GM19035 (cell line): ENCODE data around the gene HIP1.
A peak's percentile ranks its signal among the peaks of the same experiment; 100 is the strongest.
"Not testable (repeated sequence)": the region's sequence is repeated elsewhere in the genome, so short reads cannot be mapped to it uniquely, and the experiment has no call there.

Experiments used
- ATAC-seq: cut with Tn5 transposase; IDR thresholded peaks from one replicate; pipeline ENCODE4 v1.9.1; 2021; ENCODE audit not compliant: unreplicated experiment

HIP1 gene

DNA sequence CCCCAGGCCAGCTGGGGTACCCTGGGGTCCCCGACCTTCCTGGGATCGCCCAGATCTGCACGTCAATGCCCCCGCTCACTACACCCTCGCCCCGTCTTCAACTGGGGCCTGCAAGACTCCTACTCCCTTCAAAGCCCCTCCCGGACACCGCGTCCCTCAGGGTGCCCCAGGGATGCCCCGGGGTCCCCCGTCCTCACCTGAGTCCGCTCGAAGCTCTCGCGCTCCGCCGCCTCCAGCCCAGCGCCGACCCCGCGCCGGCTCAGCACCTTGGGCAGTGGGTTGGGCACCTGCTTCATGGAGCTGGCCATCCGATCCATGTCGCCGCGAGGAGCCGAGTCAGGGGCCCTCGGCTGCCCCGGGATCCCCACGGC is at the start of gene HIP1:
TSS of gene HIP1 (minus strand) at position 338 of the 371 bp plus-strand sequence. CDS start at position 317, 21 bp downstream.
- ATAC-seq, result no peak

DNA sequence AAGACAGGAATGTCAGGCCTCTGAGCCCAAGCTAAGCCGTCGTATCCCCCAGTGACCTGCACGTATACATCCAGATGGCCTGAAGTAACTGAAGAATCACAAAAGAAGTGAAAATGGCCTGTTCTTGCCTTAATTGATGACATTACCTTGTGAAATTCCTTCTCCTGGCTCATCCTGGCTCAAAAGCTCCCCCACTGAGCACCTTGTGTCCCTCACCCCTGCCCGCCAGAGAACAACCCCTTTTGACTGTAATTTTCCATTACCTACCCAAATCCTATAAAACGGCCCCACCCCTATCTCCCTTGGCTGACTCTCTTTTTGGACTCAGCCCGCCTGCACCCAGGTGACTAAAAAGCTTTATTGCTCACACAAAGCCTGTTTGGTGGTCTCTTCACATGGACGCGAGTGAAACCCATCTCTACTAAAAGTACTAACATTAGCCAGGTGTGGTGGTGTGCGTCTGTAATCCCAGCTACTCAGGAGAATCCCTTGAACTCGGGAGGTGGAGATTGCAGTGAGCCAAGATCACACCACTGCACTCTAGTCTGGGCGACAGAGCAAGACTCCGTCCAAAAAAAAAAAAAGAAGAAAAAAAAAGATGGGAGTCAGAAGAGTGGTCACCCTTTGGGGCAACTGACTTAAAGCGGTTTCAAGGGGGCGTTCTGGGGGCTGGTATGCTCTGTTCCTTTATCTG is 49.6 kb upstream of the HIP1 start:
- not testable (repeated sequence) for ATAC-seq

DNA sequence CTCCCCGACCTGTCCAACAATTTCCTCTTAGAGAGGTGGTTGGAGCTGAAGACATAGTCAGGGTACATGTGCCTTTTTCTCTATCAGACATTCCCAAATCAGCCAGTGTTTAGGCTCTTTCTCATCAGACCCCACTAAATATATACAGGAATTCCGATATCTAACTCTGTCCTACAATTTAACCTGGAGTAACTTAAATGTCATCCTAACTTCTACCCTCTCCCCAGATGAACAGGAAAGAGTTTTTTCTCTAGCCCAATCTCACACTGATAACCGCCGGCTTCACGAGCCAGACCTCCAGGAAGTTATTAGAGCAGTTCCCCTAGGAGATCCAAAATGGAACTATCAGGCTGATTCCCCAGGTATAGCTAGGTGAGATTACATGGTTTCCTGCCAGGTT is 44.3 kb upstream of the HIP1 start:
- ATAC-seq, result not testable (repeated sequence)

- ATAC-seq, result not testable (repeated sequence)
Measured at GRCh38 chr7:75780647-75781273, 42.0 kb upstream of the HIP1 start.

DNA sequence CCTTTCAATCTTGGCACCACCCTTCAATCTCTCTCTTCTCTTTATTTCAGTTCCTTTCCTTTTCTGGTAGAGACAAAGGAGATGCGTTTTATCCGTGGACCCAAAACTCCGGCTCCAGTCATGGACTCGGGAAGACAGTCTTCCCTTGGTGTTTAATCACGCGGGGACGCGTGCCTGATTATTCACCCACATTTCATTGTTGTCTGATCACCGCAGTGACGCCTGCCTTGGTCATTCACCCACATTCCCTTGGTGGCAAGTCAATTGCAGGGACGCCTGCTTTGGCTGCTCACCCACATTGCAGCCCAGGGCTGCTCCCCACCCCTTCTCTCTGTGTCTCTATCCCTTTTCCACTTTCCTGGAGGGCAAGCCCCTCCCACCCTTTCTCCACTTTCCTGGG is 40.8 kb upstream of the HIP1 start:
- ATAC-seq, result not testable (repeated sequence)

DNA sequence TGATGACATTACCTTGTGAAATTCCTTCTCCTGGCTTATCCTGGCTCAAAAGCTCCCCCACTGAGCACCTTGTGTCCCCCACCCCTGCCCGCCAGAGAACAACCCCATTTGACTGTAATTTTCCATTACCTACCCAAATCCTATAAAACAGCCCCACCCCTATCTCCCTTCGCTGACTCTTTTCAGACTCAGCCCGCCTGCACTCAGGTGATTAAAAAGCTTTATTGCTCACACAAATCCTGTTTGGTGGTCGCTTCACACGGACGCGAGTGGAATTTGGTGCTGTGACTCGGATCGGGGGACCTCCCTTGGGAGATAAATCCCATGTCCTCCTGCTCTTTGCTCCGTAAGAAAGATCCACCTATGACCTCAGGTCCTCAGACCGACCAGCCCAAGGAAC is 40.3 kb upstream of the HIP1 start:
- not testable (repeated sequence) for ATAC-seq

- ATAC-seq, result no peak
Measured at GRCh38 chr7:75776295-75776971, 37.7 kb upstream of the HIP1 start.

- not testable (repeated sequence) for ATAC-seq
Measured at GRCh38 chr7:75773958-75774357, 35.2 kb upstream of the HIP1 start.

- no peak for ATAC-seq
Measured at GRCh38 chr7:75772081-75773077, 33.6 kb upstream of the HIP1 start, which contains the start of gene CCL26. CCL26 (minus strand) TSS chr7:75772211; CDS start chr7:75772176, 35 bp downstream.

GRCh38 chr7:75771224-75771623 is 32.5 kb upstream of the HIP1 start:
- ATAC-seq, result no peak

GRCh38 chr7:75762350-75762917 is 23.7 kb upstream of the HIP1 start:
- peak; percentile 64 for ATAC-seq

DNA sequence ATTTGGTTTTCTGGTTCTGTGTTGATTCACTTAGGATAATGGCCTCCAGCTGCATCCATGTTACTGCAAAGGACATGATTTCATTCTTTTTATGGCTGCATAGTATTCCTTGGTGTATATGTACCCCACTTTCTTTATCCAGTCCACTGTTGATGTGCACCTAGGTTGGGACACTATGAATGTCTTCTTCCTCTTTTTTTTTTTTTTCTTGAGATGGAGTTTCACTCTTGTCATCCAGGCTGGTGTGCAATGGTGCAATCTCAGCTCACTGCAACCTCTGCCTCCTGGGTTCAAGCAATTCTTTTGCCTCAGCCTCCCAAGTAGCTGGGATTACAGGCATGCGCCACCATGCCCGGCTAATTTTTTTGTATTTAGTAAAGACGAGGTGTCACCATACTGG is 23.1 kb upstream of the HIP1 start:
- not testable (repeated sequence) for ATAC-seq

DNA sequence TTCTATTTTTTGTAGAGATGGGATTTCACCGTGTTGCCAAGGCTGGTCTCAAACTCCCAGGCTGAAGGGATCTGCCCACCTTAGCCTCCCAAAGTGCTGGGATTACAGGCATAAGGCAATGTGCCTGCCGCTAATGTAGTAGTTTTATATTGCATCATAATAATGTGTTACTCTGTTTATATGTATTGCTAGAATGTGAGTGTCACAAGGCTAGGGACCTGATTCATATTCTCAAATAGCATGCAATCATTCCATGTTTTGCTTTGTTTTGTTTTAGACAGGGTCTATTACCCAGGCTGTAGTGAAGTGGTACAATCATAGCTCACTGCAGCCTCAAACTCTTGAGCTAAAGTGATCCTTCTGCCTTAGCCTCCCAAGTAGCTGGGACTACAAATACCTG is 19.8 kb upstream of the HIP1 start:
- ATAC-seq, result no peak

DNA sequence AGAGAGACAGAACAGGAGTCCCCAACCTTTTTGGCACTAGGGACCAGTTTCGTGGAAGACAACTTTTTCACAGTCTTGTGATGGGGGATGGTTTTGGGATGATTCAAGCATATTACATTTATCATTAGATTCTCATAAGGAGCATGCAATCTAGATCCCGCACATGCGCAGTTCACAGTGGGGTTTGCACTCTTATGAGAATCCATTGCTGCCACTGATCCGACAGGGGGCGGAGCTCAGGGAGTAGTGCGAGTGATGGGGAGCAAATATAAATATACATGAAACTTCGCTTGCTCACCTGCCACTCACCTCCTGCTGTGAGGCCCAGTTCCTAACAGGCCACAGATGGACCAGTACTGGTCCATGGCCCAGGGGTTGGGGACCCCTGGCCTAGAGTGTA is 19.1 kb upstream of the HIP1 start:
- no peak for ATAC-seq

- ATAC-seq, result no peak
Measured at GRCh38 chr7:75756991-75757676, 18.4 kb upstream of the HIP1 start.

GRCh38 chr7:75756206-75756990 is 17.7 kb upstream of the HIP1 start:
- no peak for ATAC-seq

DNA sequence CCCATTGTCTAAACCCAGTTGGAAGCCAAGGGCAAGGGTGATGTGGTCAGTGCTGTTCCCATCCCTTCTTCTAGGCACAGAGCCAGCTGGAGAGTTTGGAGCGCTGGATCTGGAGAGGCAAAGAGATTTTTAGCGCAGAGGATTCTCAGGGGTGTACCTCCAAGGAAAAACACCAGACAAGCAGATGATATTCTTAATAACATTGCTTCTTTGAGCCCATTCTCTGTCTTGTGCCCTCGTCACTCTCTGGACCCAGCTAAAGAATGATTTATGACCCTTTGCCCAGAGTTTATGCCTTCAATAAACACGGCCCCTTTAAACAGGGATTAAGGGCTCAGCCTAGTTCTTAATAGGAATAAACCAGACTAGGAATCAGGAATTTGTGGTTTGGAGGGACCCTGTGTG is 4.7 kb upstream of the HIP1 start:
- no peak for ATAC-seq

DNA sequence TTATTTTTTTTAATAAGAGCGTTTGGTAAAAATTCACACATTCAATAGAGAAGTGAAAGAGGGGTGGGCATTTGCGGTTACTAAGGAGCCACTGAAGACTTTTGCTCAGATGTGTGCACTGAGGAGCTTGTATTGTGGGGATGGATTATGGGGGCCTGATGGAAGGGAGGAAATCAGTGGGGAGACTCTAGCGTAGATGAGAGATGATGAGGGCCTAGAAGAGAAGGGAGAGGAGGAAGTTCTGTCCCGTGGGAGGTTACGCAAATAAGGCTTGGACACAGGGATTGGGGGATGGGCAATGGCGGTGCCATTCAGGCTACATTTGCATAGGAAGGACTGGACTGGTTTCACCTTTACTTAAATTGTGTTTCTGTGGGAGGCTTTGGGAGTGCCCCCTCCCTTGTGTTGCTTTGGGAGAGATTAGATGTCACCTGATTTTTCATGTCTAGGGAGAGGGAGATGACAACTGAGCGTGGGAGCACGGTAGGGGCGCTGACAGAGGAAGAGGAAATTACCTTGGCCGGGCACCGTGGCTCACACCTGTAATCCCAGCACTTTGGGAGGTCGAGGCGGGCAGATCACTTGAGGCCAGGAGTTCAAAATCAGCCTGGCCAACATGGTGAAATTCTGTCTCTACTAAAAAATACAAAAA is 2.2 kb upstream of the HIP1 start:
- ATAC-seq, result no peak
